ENCODE measurements around the gene CPPED1. TPM values are rescaled to one million over a fixed set of nuclear protein-coding genes. Genes with fewer than 3 reads are reported as not detected.

The CPPED1 gene
- total RNA-seq, 1 donor from 2014 or later = 41.3 TPM

GRCh38 chr16:12653820-12654392 is 149.8 kb downstream of the CPPED1 start:
- DNase-seq = no peak
- Mint-ChIP-seq H3K27me3 (ENCODE audit: unreplicated experiment) (peaks cover 16% of the 10 kb centered on the region), H3K27ac (ENCODE audit: unreplicated experiment) (no peak overlapping the region), H3K9me3 (ENCODE audit: unreplicated experiment) (peaks cover 18% of the 10 kb centered on the region), H3K36me3 (ENCODE audit: unreplicated experiment) (peaks cover 3% of the 10 kb centered on the region), H3K4me1 (ENCODE audit: low read depth, unreplicated experiment) (peaks cover 19% of the 10 kb centered on the region), H3K4me3 (ENCODE audit: unreplicated experiment) (no peak overlapping the region)
- TF ChIP-seq, protein P1, sequence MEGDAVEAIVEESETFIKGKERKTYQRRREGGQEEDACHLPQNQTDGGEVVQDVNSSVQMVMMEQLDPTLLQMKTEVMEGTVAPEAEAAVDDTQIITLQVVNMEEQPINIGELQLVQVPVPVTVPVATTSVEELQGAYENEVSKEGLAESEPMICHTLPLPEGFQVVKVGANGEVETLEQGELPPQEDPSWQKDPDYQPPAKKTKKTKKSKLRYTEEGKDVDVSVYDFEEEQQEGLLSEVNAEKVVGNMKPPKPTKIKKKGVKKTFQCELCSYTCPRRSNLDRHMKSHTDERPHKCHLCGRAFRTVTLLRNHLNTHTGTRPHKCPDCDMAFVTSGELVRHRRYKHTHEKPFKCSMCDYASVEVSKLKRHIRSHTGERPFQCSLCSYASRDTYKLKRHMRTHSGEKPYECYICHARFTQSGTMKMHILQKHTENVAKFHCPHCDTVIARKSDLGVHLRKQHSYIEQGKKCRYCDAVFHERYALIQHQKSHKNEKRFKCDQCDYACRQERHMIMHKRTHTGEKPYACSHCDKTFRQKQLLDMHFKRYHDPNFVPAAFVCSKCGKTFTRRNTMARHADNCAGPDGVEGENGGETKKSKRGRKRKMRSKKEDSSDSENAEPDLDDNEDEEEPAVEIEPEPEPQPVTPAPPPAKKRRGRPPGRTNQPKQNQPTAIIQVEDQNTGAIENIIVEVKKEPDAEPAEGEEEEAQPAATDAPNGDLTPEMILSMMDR (IDR thresholded peaks at IDR 0.05; ENCODE audit: partially characterized antibody, unreplicated experiment) = no peak

GRCh38 chr16:12652924-12653323 is 150.8 kb downstream of the CPPED1 start:
- Mint-ChIP-seq H3K4me3 (ENCODE audit: unreplicated experiment) (no peak overlapping the region), H3K36me3 (ENCODE audit: unreplicated experiment) (no peaks in the 10 kb centered on the region), H3K4me1 (ENCODE audit: low read depth, unreplicated experiment) (peaks cover 18% of the 10 kb centered on the region), H3K27me3 (ENCODE audit: unreplicated experiment) (peaks cover 16% of the 10 kb centered on the region), H3K9me3 (ENCODE audit: unreplicated experiment) (peaks cover 21% of the 10 kb centered on the region), H3K27ac (ENCODE audit: unreplicated experiment) (no peak overlapping the region)
- TF ChIP-seq, protein P1 (IDR thresholded peaks at IDR 0.05; ENCODE audit: partially characterized antibody, unreplicated experiment) = no peak
- no peak for DNase-seq

- Mint-ChIP-seq H3K4me3 (ENCODE audit: unreplicated experiment) (no peak overlapping the region), H3K9me3 (ENCODE audit: unreplicated experiment) (peaks cover 18% of the 10 kb centered on the region), H3K36me3 (ENCODE audit: unreplicated experiment) (no peaks in the 10 kb centered on the region), H3K27ac (ENCODE audit: unreplicated experiment) (peak overlapping the region; percentile 68), H3K4me1 (ENCODE audit: low read depth, unreplicated experiment) (peaks cover 13% of the 10 kb centered on the region), H3K27me3 (ENCODE audit: unreplicated experiment) (peaks cover 15% of the 10 kb centered on the region)
- TF ChIP-seq, protein P1 (IDR thresholded peaks at IDR 0.05; ENCODE audit: partially characterized antibody, unreplicated experiment) = no peak
- DNase-seq = peak; percentile 35
These were observed 151.7 kb downstream of the CPPED1 start for GRCh38 chr16:12651765-12652512.

GRCh38 chr16:12649356-12649755 is 154.3 kb downstream of the CPPED1 start:
- Mint-ChIP-seq H3K4me3 (ENCODE audit: unreplicated experiment) (no peak overlapping the region), H3K9me3 (ENCODE audit: unreplicated experiment) (peaks cover 13% of the 10 kb centered on the region), H3K27me3 (ENCODE audit: unreplicated experiment) (peaks cover 8% of the 10 kb centered on the region), H3K36me3 (ENCODE audit: unreplicated experiment) (no peaks in the 10 kb centered on the region), H3K4me1 (ENCODE audit: low read depth, unreplicated experiment) (peaks cover 14% of the 10 kb centered on the region), H3K27ac (ENCODE audit: unreplicated experiment) (no peak overlapping the region)
- DNase-seq = no peak
- TF ChIP-seq, protein P1 (IDR thresholded peaks at IDR 0.05; ENCODE audit: partially characterized antibody, unreplicated experiment) = no peak

Data from glutamatergic neuron (in vitro differentiated cells).